Peyer's patch (tissue), 4 donors: ENCODE measurements around the gene CCDC177. TPM values are rescaled to one million over a fixed set of nuclear protein-coding genes. Genes with fewer than 3 reads are reported as not detected.
"Not testable (repeated sequence)": the region's sequence is repeated elsewhere in the genome, so short reads cannot be mapped to it uniquely, and the experiment has no call there.

Source experiments
- DNase-seq, 3 donors: peaks; one replicate each; pipeline ENCODE4 v3.0.0-alpha.2; 2017 to 2019
- H3K27ac ChIP-seq, 4 donors: fragments of 200-600 bp; sonication (generic); one replicate each; pipeline ENCODE4 v1.5.1; 2016 to 2019
- H3K27me3 ChIP-seq, 2 donors: fragments of 200-600 bp; sonication (generic); one replicate each; pipeline ENCODE4 v1.5.1; 2019
- H3K36me3 ChIP-seq, 3 donors: fragments of 200-600 bp; sonication (generic); one replicate each; pipeline ENCODE4 v1.5.1; 2016 to 2019
- H3K4me1 ChIP-seq, 4 donors: fragments of 200-600 bp; sonication (generic); one replicate each; pipeline ENCODE4 v1.5.1; 2016 to 2019
- H3K4me3 ChIP-seq, 4 donors: fragments of 200-600 bp; sonication (generic); 1 replicate in 3 of 4; 2 replicates in 1 of 4; pipeline ENCODE4 v1.5.1; 2016 to 2019; ENCODE audit warnings: mild to moderate bottlenecking in 1 of 4
- H3K9me3 ChIP-seq, 4 donors: fragments of 200-600 bp; sonication (generic); one replicate each; pipeline ENCODE4 v1.5.1; 2016 to 2019; ENCODE audit warnings: mild to moderate bottlenecking in 1 of 4
- POLR2A ChIP-seq, 2 donors: fragments of 450-650 bp; IDR thresholded peaks; one replicate each; pipeline ENCODE4 v1.5.1; 2017; ENCODE audit warnings: antibody characterized with exemption in 2 of 2, mild to moderate bottlenecking in 2 of 2, moderate library complexity in 2 of 2
- total RNA-seq, 4 donors: library from RNA; depleted of rRNA; stranded (reverse); fragments of >200 nt; gene quantifications; one replicate each; pipeline ENCODE4 v1.1.0, GENCODE V29; 2016
- TF ChIP-seq, protein P1 (sequence below), 6 experiments: fragments of 450-650 bp in 4 of 6; fragments of 200-600 bp in 2 of 6; sonication (generic) in 1 of 6; IDR thresholded peaks; one replicate each; pipeline ENCODE4 v1.5.1; 2017 to 2019; ENCODE audit warnings: antibody characterized with exemption in 6 of 6, mild to moderate bottlenecking in 3 of 6, moderate library complexity in 1 of 6

Gene CCDC177
- total RNA-seq, 4 donors from 2014 or later = not detected

GRCh38 chr14:69610020-69610873, 35.6 kb upstream of the CCDC177 start:
- Histone ChIP-seq H3K36me3 (no peaks in the 10 kb centered on the region), H3K27ac (peak overlapping the region; percentile 98 to 100 (median 99)), H3K9me3 (no peaks in the 10 kb centered on the region), H3K27me3 (no peaks in the 10 kb centered on the region), H3K4me3 (peak overlapping the region; percentile 92 to 98 (median 95)), H3K4me1 (peaks cover 0 to 56% (median 13%) of the 10 kb centered on the region in 4 donors)
- TF ChIP-seq, protein P1, sequence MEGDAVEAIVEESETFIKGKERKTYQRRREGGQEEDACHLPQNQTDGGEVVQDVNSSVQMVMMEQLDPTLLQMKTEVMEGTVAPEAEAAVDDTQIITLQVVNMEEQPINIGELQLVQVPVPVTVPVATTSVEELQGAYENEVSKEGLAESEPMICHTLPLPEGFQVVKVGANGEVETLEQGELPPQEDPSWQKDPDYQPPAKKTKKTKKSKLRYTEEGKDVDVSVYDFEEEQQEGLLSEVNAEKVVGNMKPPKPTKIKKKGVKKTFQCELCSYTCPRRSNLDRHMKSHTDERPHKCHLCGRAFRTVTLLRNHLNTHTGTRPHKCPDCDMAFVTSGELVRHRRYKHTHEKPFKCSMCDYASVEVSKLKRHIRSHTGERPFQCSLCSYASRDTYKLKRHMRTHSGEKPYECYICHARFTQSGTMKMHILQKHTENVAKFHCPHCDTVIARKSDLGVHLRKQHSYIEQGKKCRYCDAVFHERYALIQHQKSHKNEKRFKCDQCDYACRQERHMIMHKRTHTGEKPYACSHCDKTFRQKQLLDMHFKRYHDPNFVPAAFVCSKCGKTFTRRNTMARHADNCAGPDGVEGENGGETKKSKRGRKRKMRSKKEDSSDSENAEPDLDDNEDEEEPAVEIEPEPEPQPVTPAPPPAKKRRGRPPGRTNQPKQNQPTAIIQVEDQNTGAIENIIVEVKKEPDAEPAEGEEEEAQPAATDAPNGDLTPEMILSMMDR (IDR thresholded peaks at IDR 0.05) = no peak
- peak in 1 of 2 donors; percentile 36 for TF ChIP-seq POLR2A (IDR thresholded peaks at IDR 0.05)
- DNase-seq = peak in 2 of 3 donors; percentile 65 to 67

DNA sequence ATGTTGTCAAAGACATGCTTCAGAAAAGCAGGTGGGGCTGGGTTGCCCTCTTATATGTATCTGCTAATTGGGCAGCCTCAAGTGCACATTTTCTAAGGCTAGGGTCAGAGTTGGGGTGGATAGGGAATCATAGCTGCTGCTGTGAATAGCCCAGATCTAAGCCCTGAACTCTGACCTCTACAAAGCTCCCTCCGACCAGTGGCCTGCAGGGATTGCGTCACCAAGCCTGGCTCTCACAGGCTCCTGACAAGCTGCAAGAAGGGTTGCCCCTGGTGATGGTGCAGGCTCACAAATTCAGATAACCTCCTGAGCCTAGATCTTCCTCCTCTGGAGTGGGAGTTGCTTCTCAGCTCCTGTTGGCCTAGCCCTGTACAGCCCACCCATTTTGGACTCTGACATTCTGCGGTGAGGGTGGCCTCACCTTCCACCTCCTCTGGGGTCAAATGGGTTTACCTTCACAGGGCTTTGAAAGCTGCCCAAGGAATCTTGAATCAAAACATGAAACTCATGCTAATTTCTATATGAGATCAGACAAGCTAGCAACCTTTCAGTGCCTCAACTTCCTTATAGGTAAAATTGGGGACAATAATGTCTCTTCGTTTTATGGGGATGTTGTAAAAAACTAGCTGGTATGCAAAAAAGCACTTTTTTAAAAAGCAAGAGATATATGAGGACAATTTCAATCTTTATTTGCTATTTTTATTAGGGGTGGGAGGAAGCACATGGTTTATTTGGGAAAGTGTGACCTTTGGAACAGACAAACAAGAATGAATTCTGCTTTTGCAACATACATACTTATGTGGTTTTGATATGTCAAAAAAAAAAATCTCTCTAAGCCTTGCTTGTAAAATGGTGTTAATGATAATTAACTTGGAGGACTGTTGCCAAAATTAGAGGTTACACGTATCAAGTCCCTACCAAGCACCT, 31.9 kb upstream of the CCDC177 start:
- H3K36me3 ChIP-seq = no peaks in the 10 kb centered on the region
- peaks cover 0 to 35% (median 4%) of the 10 kb centered on the region in 4 donors for H3K4me1 ChIP-seq
- peak overlapping the region in 2 of 4 donors; percentile 69 to 84 for H3K27ac ChIP-seq
- no peak for TF ChIP-seq POLR2A (IDR thresholded peaks at IDR 0.05)
- TF ChIP-seq, protein P1 (IDR thresholded peaks at IDR 0.05) = no peak
- no peaks in the 10 kb centered on the region for H3K27me3 ChIP-seq
- no peak overlapping the region for H3K4me3 ChIP-seq
- peak in 2 of 3 donors; percentile 61 to 63 for DNase-seq
- no peaks in the 10 kb centered on the region for H3K9me3 ChIP-seq

- H3K36me3 ChIP-seq = no peaks in the 10 kb centered on the region
- H3K9me3 ChIP-seq = no peaks in the 10 kb centered on the region
- H3K27ac ChIP-seq = peak overlapping the region in 2 of 4 donors; percentile 69 to 84
- peaks cover 0 to 33% (median 4%) of the 10 kb centered on the region in 4 donors for H3K4me1 ChIP-seq
- TF ChIP-seq, protein P1 (IDR thresholded peaks at IDR 0.05) = no peak
- TF ChIP-seq POLR2A (IDR thresholded peaks at IDR 0.05) = no peak
- H3K27me3 ChIP-seq = no peaks in the 10 kb centered on the region
- H3K4me3 ChIP-seq = no peak overlapping the region
- peak in 2 of 3 donors; percentile 70 to 71 for DNase-seq
Measured at GRCh38 chr14:69605738-69606137, 31.1 kb upstream of the CCDC177 start.

DNA sequence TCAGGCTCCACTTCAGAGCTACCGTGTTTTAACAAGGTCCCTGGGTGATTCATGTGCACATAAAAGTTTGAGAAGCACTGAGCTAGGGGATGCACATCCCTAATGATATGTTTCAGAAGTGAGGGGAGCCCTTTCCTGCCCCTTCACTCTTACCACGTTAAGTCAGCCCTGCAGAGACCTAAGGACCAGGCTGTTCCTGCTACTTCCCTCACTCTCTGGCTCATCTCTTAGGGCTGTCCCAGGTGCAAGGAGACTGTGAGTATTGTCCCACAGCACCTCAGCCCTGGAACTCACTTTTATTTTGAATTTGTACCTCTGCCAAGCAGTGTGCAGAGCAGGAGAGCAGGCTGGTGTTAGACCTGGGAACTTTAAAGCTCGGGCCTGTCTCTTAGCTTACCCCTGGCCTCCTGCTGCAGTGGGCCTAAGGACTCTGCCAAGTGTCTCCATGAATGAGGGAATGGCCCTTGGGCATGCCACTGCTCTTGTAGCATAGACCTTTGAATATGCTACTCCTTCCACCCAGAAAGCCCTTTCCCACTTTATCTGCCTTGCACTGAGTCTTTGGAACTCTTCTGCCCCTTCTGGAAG, 25.7 kb upstream of the CCDC177 start:
- H3K36me3 ChIP-seq = no peaks in the 10 kb centered on the region
- DNase-seq = no peak
- H3K27ac ChIP-seq = no peak overlapping the region
- TF ChIP-seq, protein P1 (IDR thresholded peaks at IDR 0.05) = no peak
- no peak for TF ChIP-seq POLR2A (IDR thresholded peaks at IDR 0.05)
- peaks cover 0 to 5% (median 2%) of the 10 kb centered on the region in 4 donors for H3K4me1 ChIP-seq
- H3K9me3 ChIP-seq = no peaks in the 10 kb centered on the region
- no peaks in the 10 kb centered on the region for H3K27me3 ChIP-seq
- H3K4me3 ChIP-seq = no peak overlapping the region

DNA sequence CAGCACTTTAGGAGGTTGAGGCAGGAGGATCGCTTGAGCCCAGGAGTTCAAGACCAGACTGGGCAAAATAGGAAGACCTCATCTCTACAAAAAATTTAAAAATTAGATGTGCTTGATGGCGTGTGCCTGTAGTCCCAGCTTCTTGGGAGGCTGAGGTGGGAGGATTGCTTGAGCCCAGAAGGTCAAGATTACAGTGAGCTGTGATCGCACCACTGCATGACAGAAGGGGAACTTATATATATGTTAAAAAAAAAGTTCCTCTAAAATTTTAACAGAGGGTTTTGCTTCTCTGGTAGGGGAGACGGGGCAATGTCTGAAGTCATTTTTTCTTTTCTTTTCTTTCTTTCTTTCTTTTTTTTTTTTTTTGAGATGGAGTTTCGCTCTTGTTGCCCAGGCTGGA, 24.8 kb upstream of the CCDC177 start:
- H3K9me3 ChIP-seq, H3K27ac ChIP-seq, H3K4me3 ChIP-seq, H3K27me3 ChIP-seq, H3K4me1 ChIP-seq, H3K36me3 ChIP-seq, DNase-seq: not testable (repeated sequence)
